KOPT-K1 (cell line): ENCODE data around the gene ANKRD55.
"Not testable (repeated sequence)": the region's sequence is repeated elsewhere in the genome, so short reads cannot be mapped to it uniquely, and the experiment has no call there.

Experiments
- H3K27ac ChIP-seq: fragments of 200-600 bp; sonication (generic); 2 replicates; pipeline ENCODE4 v1.5.1; 2016; ENCODE audit warnings: antibody characterized with exemption, mild to moderate bottlenecking, low read depth, low read length; ENCODE audit not compliant: poor library complexity, severe bottlenecking
- H3K36me3 ChIP-seq: fragments of 200-600 bp; sonication (generic); 2 replicates; pipeline ENCODE4 v1.5.1; 2017; ENCODE audit warnings: antibody characterized with exemption, mild to moderate bottlenecking, low read length, moderate library complexity; ENCODE audit not compliant: insufficient read depth
- H3K9me3 ChIP-seq: fragments of 200-600 bp; sonication (generic); 2 replicates; pipeline ENCODE4 v1.5.1; 2017; ENCODE audit warnings: antibody characterized with exemption, low read length, mild to moderate bottlenecking; ENCODE audit not compliant: insufficient read depth, poor library complexity, severe bottlenecking

Gene ANKRD55

GRCh38 chr5:56091664-56092063 is 141.5 kb downstream of the ANKRD55 start:
- no peak overlapping the region for H3K27ac ChIP-seq
- H3K9me3 ChIP-seq, result no peaks in the 10 kb centered on the region
- no peaks in the 10 kb centered on the region for H3K36me3 ChIP-seq

GRCh38 chr5:56090793-56091460 is 142.2 kb downstream of the ANKRD55 start:
- no peaks in the 10 kb centered on the region for H3K36me3 ChIP-seq
- H3K27ac ChIP-seq, result no peak overlapping the region
- H3K9me3 ChIP-seq, result no peaks in the 10 kb centered on the region

GRCh38 chr5:56088967-56089829 is 143.9 kb downstream of the ANKRD55 start:
- Histone ChIP-seq H3K36me3 (no peaks in the 10 kb centered on the region), H3K27ac (no peak overlapping the region), H3K9me3 (no peaks in the 10 kb centered on the region)

GRCh38 chr5:56088431-56088949 is 144.6 kb downstream of the ANKRD55 start:
- H3K27ac ChIP-seq, result no peak overlapping the region
- H3K36me3 ChIP-seq, result no peaks in the 10 kb centered on the region
- no peaks in the 10 kb centered on the region for H3K9me3 ChIP-seq

- Histone ChIP-seq H3K36me3 (no peaks in the 10 kb centered on the region), H3K27ac (no peak overlapping the region), H3K9me3 (no peaks in the 10 kb centered on the region)
These were observed 147.9 kb downstream of the ANKRD55 start for GRCh38 chr5:56085193-56085592.

- Histone ChIP-seq H3K36me3 (no peaks in the 10 kb centered on the region), H3K27ac (no peak overlapping the region)
These were observed 149.8 kb downstream of the ANKRD55 start for GRCh38 chr5:56083286-56083854.

GRCh38 chr5:56081053-56081642 is 152.0 kb downstream of the ANKRD55 start:
- H3K27ac ChIP-seq, H3K36me3 ChIP-seq: not testable (repeated sequence)

More at GRCh38 chr5:56083286-56083854, 149.8 kb downstream of the ANKRD55 start:
- no peaks in the 10 kb centered on the region for H3K9me3 ChIP-seq

GRCh38 chr5:56080375-56081052 is 152.6 kb downstream of the ANKRD55 start:
- H3K36me3 ChIP-seq, result no peaks in the 10 kb centered on the region
- H3K27ac ChIP-seq, result no peak overlapping the region
- no peaks in the 10 kb centered on the region for H3K9me3 ChIP-seq

More at GRCh38 chr5:56081053-56081642, 152.0 kb downstream of the ANKRD55 start:
- not testable (repeated sequence) for H3K9me3 ChIP-seq

GRCh38 chr5:56079157-56079500 is 154.0 kb downstream of the ANKRD55 start:
- H3K36me3 ChIP-seq, H3K27ac ChIP-seq, H3K9me3 ChIP-seq: not testable (repeated sequence)

- Histone ChIP-seq H3K36me3 (no peaks in the 10 kb centered on the region), H3K9me3 (no peaks in the 10 kb centered on the region), H3K27ac (no peak overlapping the region)
These were observed 154.6 kb downstream of the ANKRD55 start for GRCh38 chr5:56078278-56079156.

- Histone ChIP-seq H3K27ac (no peak overlapping the region), H3K36me3 (no peaks in the 10 kb centered on the region), H3K9me3 (no peaks in the 10 kb centered on the region)
These were observed 155.3 kb downstream of the ANKRD55 start for GRCh38 chr5:56077796-56078233.

- no peak overlapping the region for H3K27ac ChIP-seq
- no peaks in the 10 kb centered on the region for H3K36me3 ChIP-seq
- H3K9me3 ChIP-seq, result no peaks in the 10 kb centered on the region
These were observed 156.6 kb downstream of the ANKRD55 start for GRCh38 chr5:56076486-56076885.

GRCh38 chr5:56075361-56075760 is 157.8 kb downstream of the ANKRD55 start:
- Histone ChIP-seq H3K27ac (no peak overlapping the region), H3K36me3 (no peaks in the 10 kb centered on the region), H3K9me3 (no peaks in the 10 kb centered on the region)
